Measurements from ENCODE around the gene LSM14A. TPM values are rescaled to one million over a fixed set of nuclear protein-coding genes. Genes with fewer than 3 reads are reported as not detected.
"Not testable (repeated sequence)": the region's sequence is repeated elsewhere in the genome, so short reads cannot be mapped to it uniquely, and the experiment has no call there.

Gene LSM14A
- total RNA-seq, 1 donor from 2014 or later: 109 TPM

- TF ChIP-seq CTCF (IDR thresholded peaks at IDR 0.05): no peak
- DNase-seq (no peak), ATAC-seq (no peak)
- H3K36me3 ChIP-seq: no peaks in the 10 kb centered on the region
- H3K4me1 ChIP-seq: no peaks in the 10 kb centered on the region
- no peak overlapping the region for H3K4me3 ChIP-seq
- intact Hi-C loops (cut with DNase I): no loop called here
- H3K9me3 ChIP-seq: no peaks in the 10 kb centered on the region
- no peaks in the 10 kb centered on the region for H3K27me3 ChIP-seq (ENCODE audit: low read depth)
- no peak overlapping the region for H3K27ac ChIP-seq
Measured at GRCh38 chr19:34248941-34249340, 76.6 kb downstream of the LSM14A start.

- H3K9me3 ChIP-seq; H3K4me3 ChIP-seq; H3K27ac ChIP-seq; ATAC-seq; DNase-seq; H3K36me3 ChIP-seq; intact Hi-C loops (cut with DNase I); H3K27me3 ChIP-seq (ENCODE audit: low read depth); H3K4me1 ChIP-seq: not testable (repeated sequence)
Measured at GRCh38 chr19:34253167-34253566, 80.9 kb downstream of the LSM14A start.

- intact Hi-C loops (cut with DNase I); DNase-seq: not testable (repeated sequence)
- H3K4me3 ChIP-seq: peak overlapping the region; percentile 94
Measured at GRCh38 chr19:34253681-34254045, 81.4 kb downstream of the LSM14A start.

GRCh38 chr19:34254046-34254697 lies 81.9 kb downstream of the LSM14A start, which contains the start of gene GARRE1:
TSS of gene GARRE1 (plus strand) at chr19:34254554. CDS start at chr19:34300474, 45,920 bp downstream.
- ATAC-seq (peak; percentile 95 to 96), DNase-seq (peak; percentile 91)
- H3K9me3 ChIP-seq: no peaks in the 10 kb centered on the region
- H3K36me3 ChIP-seq: peaks cover 8% of the 10 kb centered on the region
- TF ChIP-seq CTCF (IDR thresholded peaks at IDR 0.05): no peak
- peak within 1 kb of the TSS; percentile 94 for H3K27ac ChIP-seq
- peak within 1 kb of the TSS; percentile 94 for H3K4me3 ChIP-seq
- H3K4me1 ChIP-seq: peaks cover 7% of the 10 kb centered on the region
- intact Hi-C loops (cut with DNase I): no loop called here
- H3K27me3 ChIP-seq (ENCODE audit: low read depth): no peaks in the 10 kb centered on the region

More at GRCh38 chr19:34253681-34254045, 81.4 kb downstream of the LSM14A start:
- peak overlapping the region; percentile 94 for H3K27ac ChIP-seq
- not testable (repeated sequence) for H3K27me3 ChIP-seq (ENCODE audit: low read depth); H3K36me3 ChIP-seq; ATAC-seq; H3K4me1 ChIP-seq; H3K9me3 ChIP-seq

GRCh38 chr19:34254698-34255432 lies 82.6 kb downstream of the LSM14A start:
- H3K4me3 ChIP-seq: peak overlapping the region; percentile 94
- peaks cover 8% of the 10 kb centered on the region for H3K36me3 ChIP-seq
- peak; percentile 59 for DNase-seq
- intact Hi-C loops (cut with DNase I): no loop called here
- TF ChIP-seq CTCF (IDR thresholded peaks at IDR 0.05): no peak
- peak overlapping the region; percentile 82 for H3K27ac ChIP-seq
- H3K27me3 ChIP-seq (ENCODE audit: low read depth): no peaks in the 10 kb centered on the region
- ATAC-seq: peak; percentile 75 to 78
- H3K4me1 ChIP-seq: peaks cover 9% of the 10 kb centered on the region
- H3K9me3 ChIP-seq: no peaks in the 10 kb centered on the region

GRCh38 chr19:34255546-34255945 lies 83.2 kb downstream of the LSM14A start:
- Histone ChIP-seq H3K4me1 (peaks cover 14% of the 10 kb centered on the region), H3K27me3 (ENCODE audit: low read depth) (no peaks in the 10 kb centered on the region), H3K9me3 (no peaks in the 10 kb centered on the region), H3K36me3 (peaks cover 8% of the 10 kb centered on the region), H3K4me3 (peak overlapping the region; percentile 94), H3K27ac (peak overlapping the region; percentile 82)
- no peak for TF ChIP-seq CTCF (IDR thresholded peaks at IDR 0.05)
- DNase-seq (no peak), ATAC-seq (no peak)
- intact Hi-C loops (cut with DNase I): no loop called here

All from lower lobe of right lung (tissue), 2 donors.